ENCODE results near the gene SMAP2.
A peak's percentile ranks its signal among the peaks of the same experiment; 100 is the strongest.

SMAP2 gene

DNA sequence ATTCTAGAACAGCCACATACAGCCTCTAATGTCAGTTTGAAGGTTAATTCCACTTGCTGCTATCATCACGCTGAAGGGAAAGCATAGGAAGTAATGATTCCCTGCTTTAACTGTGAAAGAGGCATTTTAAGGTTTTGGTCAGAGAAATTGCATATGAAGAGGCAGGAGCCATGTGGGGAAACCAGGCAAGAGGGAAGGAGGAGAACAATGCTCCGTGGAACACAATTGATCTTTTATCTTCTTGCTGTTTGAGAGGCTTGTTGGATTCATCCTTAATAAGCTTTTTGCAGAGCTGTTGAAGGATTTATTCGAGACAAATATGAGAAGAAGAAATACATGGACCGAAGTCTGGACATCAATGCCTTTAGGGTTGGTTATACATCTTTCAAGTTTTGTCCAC is 35.9 kb downstream of the SMAP2 start:
- TF ChIP-seq, protein P1, sequence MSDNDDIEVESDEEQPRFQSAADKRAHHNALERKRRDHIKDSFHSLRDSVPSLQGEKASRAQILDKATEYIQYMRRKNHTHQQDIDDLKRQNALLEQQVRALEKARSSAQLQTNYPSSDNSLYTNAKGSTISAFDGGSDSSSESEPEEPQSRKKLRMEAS (IDR thresholded peaks at IDR 0.05; ENCODE audit: low read depth, low read length) = no peak
- H3K4me3 ChIP-seq (ENCODE audit: low read depth, low read length) = no peak overlapping the region
- DNase-seq (ENCODE audit: low read depth) = no peak

DNA sequence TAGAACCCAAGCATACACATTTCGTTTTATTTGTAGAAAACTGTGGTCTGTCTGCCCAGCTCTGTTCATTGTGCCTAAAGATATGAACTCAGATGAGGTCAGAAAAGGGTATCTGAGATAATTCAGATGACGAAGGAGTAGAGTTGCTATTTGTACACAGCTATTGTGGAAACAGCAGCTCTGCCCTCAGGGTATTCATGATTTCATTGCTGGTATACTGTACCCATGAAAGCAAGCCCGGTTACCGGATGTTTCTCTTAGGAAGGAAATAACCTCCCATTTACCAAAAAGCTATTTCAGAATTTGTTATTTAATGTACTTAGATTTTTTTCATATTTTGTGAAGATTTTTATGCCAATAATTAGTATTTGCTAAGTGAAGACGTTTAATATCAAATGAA is 37.8 kb downstream of the SMAP2 start:
- TF ChIP-seq, protein P1 (IDR thresholded peaks at IDR 0.05; ENCODE audit: low read depth, low read length) = no peak
- DNase-seq (ENCODE audit: low read depth) = no peak
- H3K4me3 ChIP-seq (ENCODE audit: low read depth, low read length) = no peak overlapping the region

DNA sequence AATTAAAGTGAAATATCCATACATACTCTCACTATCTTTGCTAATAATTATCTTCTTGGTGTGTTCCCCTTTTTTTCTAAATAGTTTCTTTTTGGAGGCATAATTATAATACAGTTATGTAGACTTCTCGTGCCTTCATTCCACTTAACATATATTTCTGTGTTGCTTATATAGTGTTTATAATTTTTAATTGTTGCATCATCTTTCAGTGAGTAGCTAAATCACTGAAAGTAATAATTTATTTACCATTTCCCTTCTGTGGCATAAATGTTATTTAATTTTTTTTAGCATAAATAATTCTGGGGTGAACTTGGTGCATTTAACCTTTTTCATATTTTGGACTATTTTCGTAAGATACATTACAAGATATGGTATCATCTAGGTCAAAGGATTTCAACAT is 38.3 kb downstream of the SMAP2 start:
- DNase-seq (ENCODE audit: low read depth) = no peak
- TF ChIP-seq, protein P2, sequence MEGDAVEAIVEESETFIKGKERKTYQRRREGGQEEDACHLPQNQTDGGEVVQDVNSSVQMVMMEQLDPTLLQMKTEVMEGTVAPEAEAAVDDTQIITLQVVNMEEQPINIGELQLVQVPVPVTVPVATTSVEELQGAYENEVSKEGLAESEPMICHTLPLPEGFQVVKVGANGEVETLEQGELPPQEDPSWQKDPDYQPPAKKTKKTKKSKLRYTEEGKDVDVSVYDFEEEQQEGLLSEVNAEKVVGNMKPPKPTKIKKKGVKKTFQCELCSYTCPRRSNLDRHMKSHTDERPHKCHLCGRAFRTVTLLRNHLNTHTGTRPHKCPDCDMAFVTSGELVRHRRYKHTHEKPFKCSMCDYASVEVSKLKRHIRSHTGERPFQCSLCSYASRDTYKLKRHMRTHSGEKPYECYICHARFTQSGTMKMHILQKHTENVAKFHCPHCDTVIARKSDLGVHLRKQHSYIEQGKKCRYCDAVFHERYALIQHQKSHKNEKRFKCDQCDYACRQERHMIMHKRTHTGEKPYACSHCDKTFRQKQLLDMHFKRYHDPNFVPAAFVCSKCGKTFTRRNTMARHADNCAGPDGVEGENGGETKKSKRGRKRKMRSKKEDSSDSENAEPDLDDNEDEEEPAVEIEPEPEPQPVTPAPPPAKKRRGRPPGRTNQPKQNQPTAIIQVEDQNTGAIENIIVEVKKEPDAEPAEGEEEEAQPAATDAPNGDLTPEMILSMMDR (IDR thresholded peaks at IDR 0.05; ENCODE audit: low read depth, low read length) = no peak
- no peak for TF ChIP-seq POLR2A (IDR thresholded peaks at IDR 0.05; ENCODE audit: extremely low read depth, insufficient read length)
- TF ChIP-seq, protein P1 (IDR thresholded peaks at IDR 0.05; ENCODE audit: low read depth, low read length) = no peak
- no peak overlapping the region for H3K4me3 ChIP-seq (ENCODE audit: low read depth, low read length)

DNA sequence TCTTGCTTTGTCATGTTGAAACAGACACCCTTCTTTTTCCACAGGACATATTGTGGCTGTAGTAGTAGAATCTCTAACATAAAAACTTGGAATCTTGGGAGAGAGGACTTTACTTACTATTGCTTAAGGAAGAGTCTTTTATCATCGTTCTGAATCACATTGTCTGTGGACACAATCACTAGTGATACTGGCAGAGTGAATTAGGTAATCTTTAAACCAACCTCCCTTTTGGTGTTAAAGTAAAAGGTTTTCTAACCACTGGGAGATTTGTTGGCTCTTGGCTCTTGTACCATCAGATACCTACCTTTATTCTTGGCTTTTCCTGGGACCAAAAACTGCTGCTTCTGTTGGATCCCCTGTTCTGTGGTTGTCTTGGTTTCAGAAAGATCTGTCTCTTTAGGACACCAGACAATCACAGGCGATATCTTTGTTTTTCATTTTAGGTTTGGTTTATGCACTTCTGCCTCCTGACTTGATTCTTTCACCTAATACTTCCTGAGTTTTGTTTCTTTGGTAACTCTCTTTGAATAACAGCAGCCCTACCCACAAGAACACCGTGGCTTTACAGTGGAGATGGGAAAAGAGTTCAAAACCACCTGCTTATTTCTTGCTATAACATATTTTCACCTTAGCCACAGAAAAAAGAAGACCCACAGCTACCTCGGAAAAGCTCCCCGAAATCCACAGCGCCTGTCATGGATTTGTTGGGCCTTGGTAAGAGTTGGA is 40.2 kb downstream of the SMAP2 start:
- DNase-seq (ENCODE audit: low read depth) = no peak
- no peak overlapping the region for H3K4me3 ChIP-seq (ENCODE audit: low read depth, low read length)
- TF ChIP-seq POLR2A (IDR thresholded peaks at IDR 0.05; ENCODE audit: extremely low read depth, insufficient read length) = no peak

DNA sequence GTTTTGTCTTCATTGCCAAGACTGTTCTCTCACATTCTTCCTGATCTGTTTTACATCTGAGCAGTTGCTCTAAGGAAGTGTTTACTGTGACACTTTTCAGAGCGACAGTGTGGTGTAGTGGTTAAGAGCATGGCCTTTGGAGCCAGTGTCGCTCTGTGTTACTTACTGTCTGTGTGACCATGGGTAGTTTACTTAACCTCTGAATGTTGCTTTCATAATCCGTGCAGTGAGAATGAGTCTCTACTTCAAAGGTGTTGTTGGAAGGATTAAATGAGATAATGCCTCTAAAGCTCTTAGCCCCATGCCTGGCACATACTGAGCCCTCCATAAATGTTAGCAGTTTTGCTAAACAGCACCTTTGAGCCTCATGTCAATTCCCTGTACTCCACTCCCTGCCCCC is 40.8 kb downstream of the SMAP2 start:
- TF ChIP-seq MYC (IDR thresholded peaks at IDR 0.05; ENCODE audit: low read depth, low read length) = no peak
- TF ChIP-seq, protein P2 (IDR thresholded peaks at IDR 0.05; ENCODE audit: low read depth, low read length) = no peak
- no peak for TF ChIP-seq POLR2A (IDR thresholded peaks at IDR 0.05; ENCODE audit: extremely low read depth, insufficient read length)
- TF ChIP-seq, protein P1 (IDR thresholded peaks at IDR 0.05; ENCODE audit: low read depth, low read length) = no peak
- DNase-seq (ENCODE audit: low read depth) = no peak
- H3K4me3 ChIP-seq (ENCODE audit: low read depth, low read length) = no peak overlapping the region

DNA sequence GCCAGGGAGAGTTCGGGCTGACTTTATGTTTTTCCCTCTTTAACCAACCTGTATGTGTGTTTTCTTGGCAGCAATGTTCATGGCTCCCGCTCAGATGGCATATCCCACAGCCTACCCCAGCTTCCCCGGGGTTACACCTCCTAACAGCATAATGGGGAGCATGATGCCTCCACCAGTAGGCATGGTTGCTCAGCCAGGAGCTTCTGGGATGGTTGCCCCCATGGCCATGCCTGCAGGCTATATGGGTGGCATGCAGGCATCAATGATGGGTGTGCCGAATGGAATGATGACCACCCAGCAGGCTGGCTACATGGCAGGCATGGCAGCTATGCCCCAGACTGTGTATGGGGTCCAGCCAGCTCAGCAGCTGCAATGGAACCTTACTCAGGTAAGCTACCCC is 43.2 kb downstream of the SMAP2 start:
- TF ChIP-seq, protein P1 (IDR thresholded peaks at IDR 0.05; ENCODE audit: low read depth, low read length) = no peak
- TF ChIP-seq, protein P2 (IDR thresholded peaks at IDR 0.05; ENCODE audit: low read depth, low read length) = no peak
- TF ChIP-seq POLR2A (IDR thresholded peaks at IDR 0.05; ENCODE audit: extremely low read depth, insufficient read length) = no peak
- no peak for TF ChIP-seq MYC (IDR thresholded peaks at IDR 0.05; ENCODE audit: low read depth, low read length)
- no peak overlapping the region for H3K4me3 ChIP-seq (ENCODE audit: low read depth, low read length)
- DNase-seq (ENCODE audit: low read depth) = no peak

DNA sequence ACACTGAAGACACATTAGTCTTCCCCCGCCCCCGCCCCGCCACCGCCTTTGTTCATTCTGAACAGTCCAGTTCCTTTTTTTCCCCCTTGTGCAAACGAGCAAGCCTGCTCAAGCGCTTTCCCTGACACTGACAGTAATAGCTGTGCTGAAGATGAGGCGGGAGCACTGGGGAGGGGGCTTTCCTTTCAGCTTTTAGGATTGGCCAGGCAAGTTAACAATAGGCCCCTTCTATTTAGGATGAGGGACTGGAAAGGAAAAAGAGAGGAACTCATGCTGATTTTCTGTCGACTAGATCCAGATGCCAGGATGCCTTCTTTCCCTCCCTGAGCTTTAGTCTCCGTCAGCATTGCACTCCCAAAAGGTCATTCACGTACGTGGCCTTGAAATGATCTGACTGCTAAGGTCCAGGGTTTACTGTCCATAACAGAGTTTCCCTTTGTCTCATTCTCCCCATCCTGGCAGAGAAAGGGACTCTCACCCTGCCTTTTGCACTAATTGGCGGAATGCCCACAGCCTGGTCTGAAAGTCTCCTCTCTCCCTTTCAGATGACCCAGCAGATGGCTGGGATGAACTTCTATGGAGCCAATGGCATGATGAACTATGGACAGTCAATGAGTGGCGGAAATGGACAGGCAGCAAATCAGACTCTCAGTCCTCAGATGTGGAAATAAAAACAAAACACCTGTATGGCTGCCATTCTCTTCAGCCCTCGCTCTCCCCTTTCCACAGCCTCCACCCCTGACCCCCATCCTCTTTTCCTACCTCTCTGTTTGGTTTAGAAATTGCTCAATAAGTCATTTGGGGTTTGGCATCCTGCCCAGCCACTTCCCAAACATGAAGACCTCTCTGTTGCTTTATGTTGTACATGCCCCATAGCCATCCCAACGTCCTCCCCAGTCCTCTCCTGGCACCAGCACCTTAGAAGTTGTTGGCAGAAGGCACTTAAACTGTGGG is 48.2 kb downstream of the SMAP2 start:
- TF ChIP-seq MYC (IDR thresholded peaks at IDR 0.05; ENCODE audit: low read depth, low read length) (no peak), POLR2A (IDR thresholded peaks at IDR 0.05; ENCODE audit: extremely low read depth, insufficient read length) (no peak)
- TF ChIP-seq, protein P1 (IDR thresholded peaks at IDR 0.05; ENCODE audit: low read depth, low read length) = no peak
- TF ChIP-seq, protein P2 (IDR thresholded peaks at IDR 0.05; ENCODE audit: low read depth, low read length) = no peak
- DNase-seq (ENCODE audit: low read depth) = peak; percentile 77
- H3K4me3 ChIP-seq (ENCODE audit: low read depth, low read length) = no peak overlapping the region
